A375 (cell line): ENCODE data around the gene DYNLT1. TPM values are rescaled to one million over a fixed set of nuclear protein-coding genes. Genes with fewer than 3 reads are reported as not detected.

Experiments
- small RNA-seq: library from RNA; depleted of rRNA; stranded (forward); fragments of <200 nt; gene quantifications from one replicate; pipeline ENCODE3, GENCODE V24; 2014
- total RNA-seq: library from RNA; depleted of rRNA; stranded (reverse); fragments of >200 nt; shearing (Covaris generic); gene quantifications from 2 replicates; pipeline ENCODE4 v1.2.3, GENCODE V29; 2014; rRNA removed

Gene DYNLT1
- 35.6 and 46.2 TPM in 2 replicates for total RNA-seq

GRCh38 chr6:158644231-158645063 lies at the start of gene DYNLT1:
Gene DYNLT1, minus strand, starts transcription at chr6:158644743. Its CDS starts 35 bp downstream, at chr6:158644708.

GRCh38 chr6:158649289-158650143 lies 5.0 kb upstream of the DYNLT1 start, which contains the start of gene SYTL3:
Gene SYTL3, plus strand, starts transcription at chr6:158650054. Its CDS starts 13,215 bp downstream, at chr6:158663269.

Small RNA genes lying within 50 kb of the gene (small RNA-seq; reads per million reads assigned to genes)
- gene MIR7161 = not detected

Other genes with a start within 250 kb of the DYNLT1 start
- 15.0 and 17.7 TPM in 2 replicates for gene TMEM181, start 84.7 kb downstream of the DYNLT1 start, total RNA-seq
- 0.08 and 0.29 TPM in 2 replicates for gene SYTL3, start 5.3 kb upstream of the DYNLT1 start, total RNA-seq
- 131 and 139 TPM in 2 replicates for gene EZR, start 174.6 kb upstream of the DYNLT1 start, total RNA-seq